Measurements from ENCODE around the gene SLC7A14. TPM values are rescaled to one million over a fixed set of nuclear protein-coding genes. Genes with fewer than 3 reads are reported as not detected.

The SLC7A14 gene
- total RNA-seq, 1 experiment from 2014 or later, result not detected

GRCh38 chr3:170477395-170477794 lies 108.5 kb downstream of the SLC7A14 start:
- peak; percentile 9 for DNase-seq (ENCODE audit: unreplicated experiment)
- CTCF ChIA-PET, result interaction anchor here (0.6 to 1.1 kb wide), 2 partner anchors 138 to 332 kb away, joined by 3 to 5 read pairs; no protein-coding TSS in a partner anchor
- no TSS peak for BruUV-seq (replicated peaks)
- Mint-ChIP-seq H3K4me1 (ENCODE audit: insufficient read depth, unreplicated experiment) (peaks cover 8% of the 10 kb centered on the region), H3K9me3 (ENCODE audit: unreplicated experiment) (no peaks in the 10 kb centered on the region), H3K27ac (ENCODE audit: low read depth, unreplicated experiment) (no peak overlapping the region), H3K36me3 (ENCODE audit: insufficient read depth, unreplicated experiment) (no peaks in the 10 kb centered on the region), H3K4me3 (ENCODE audit: unreplicated experiment) (no peak overlapping the region), H3K27me3 (ENCODE audit: insufficient read depth, unreplicated experiment) (no peaks in the 10 kb centered on the region)
- POLR2A ChIA-PET, result interaction anchor here (0.6 to 1.2 kb wide), 3 partner anchors 8 to 334 kb away, joined by 3 to 6 read pairs (median 6); partner anchors contain the start of gene SKIL
- no peak for TF ChIP-seq CTCF (IDR thresholded peaks at IDR 0.05; ENCODE audit: unreplicated experiment)
- intact Hi-C loops (cut with micrococcal nuclease), result no loop called here

DNA sequence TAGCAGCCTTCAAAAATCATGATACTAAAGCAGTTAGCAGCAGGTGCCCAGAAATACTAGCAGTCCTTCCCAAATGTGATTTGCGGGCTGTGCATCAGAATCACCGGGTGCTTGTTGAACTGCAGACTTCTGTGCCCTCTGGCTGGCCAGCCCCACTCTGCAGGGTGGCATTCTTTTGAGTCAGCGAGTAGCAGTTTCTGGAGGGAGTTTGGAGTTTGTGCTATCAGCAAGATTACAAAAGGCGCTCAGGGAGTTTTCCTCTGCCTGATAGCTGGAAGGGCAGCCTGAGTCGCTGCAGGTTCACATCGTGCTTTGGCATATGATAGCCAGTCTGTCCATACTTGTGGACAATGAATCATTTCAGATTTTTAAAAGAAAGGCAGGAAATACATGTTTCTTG lies 109.6 kb downstream of the SLC7A14 start:
- Mint-ChIP-seq H3K27ac (ENCODE audit: low read depth, unreplicated experiment) (no peak overlapping the region), H3K9me3 (ENCODE audit: unreplicated experiment) (no peaks in the 10 kb centered on the region), H3K4me3 (ENCODE audit: unreplicated experiment) (no peak overlapping the region), H3K27me3 (ENCODE audit: insufficient read depth, unreplicated experiment) (no peaks in the 10 kb centered on the region), H3K36me3 (ENCODE audit: insufficient read depth, unreplicated experiment) (no peaks in the 10 kb centered on the region), H3K4me1 (ENCODE audit: insufficient read depth, unreplicated experiment) (peaks cover 8% of the 10 kb centered on the region)
- POLR2A ChIA-PET, result interaction anchor here (0.6 to 0.7 kb wide), 2 partner anchors 9 to 16 kb away, joined by 3 read pairs; no protein-coding TSS in a partner anchor
- intact Hi-C loops (cut with micrococcal nuclease), result no loop called here
- no peak for DNase-seq (ENCODE audit: unreplicated experiment)
- BruUV-seq (replicated peaks), result no TSS peak
- TF ChIP-seq CTCF (IDR thresholded peaks at IDR 0.05; ENCODE audit: unreplicated experiment), result no peak
- CTCF ChIA-PET, result no interaction called here

- no peak for DNase-seq (ENCODE audit: unreplicated experiment)
- intact Hi-C loops (cut with micrococcal nuclease), result no loop called here
- Mint-ChIP-seq H3K4me3 (ENCODE audit: unreplicated experiment) (no peak overlapping the region), H3K4me1 (ENCODE audit: insufficient read depth, unreplicated experiment) (peaks cover 8% of the 10 kb centered on the region), H3K9me3 (ENCODE audit: unreplicated experiment) (no peaks in the 10 kb centered on the region), H3K27me3 (ENCODE audit: insufficient read depth, unreplicated experiment) (peaks cover under 1% of the 10 kb centered on the region), H3K27ac (ENCODE audit: low read depth, unreplicated experiment) (no peak overlapping the region), H3K36me3 (ENCODE audit: insufficient read depth, unreplicated experiment) (no peaks in the 10 kb centered on the region)
- POLR2A ChIA-PET, result interaction anchor here (0.7 to 1.1 kb wide), 2 partner anchors 15 to 17 kb away, joined by 3 to 4 read pairs; no protein-coding TSS in a partner anchor
- no TSS peak for BruUV-seq (replicated peaks)
- CTCF ChIA-PET, result interaction anchor here (0.7 to 1.0 kb wide), 3 partner anchors 24 to 363 kb away, joined by 3 read pairs; no protein-coding TSS in a partner anchor
- no peak for TF ChIP-seq CTCF (IDR thresholded peaks at IDR 0.05; ENCODE audit: unreplicated experiment)
Observed at GRCh38 chr3:170475092-170475685, 110.7 kb downstream of the SLC7A14 start.

GRCh38 chr3:170473358-170473757 lies 112.5 kb downstream of the SLC7A14 start:
- POLR2A ChIA-PET, result interaction anchor here (0.8 kb wide), 2 partner anchors 12 to 14 kb away, joined by 3 to 4 read pairs; no protein-coding TSS in a partner anchor
- intact Hi-C loops (cut with micrococcal nuclease), result no loop called here
- H3K9me3 Mint-ChIP-seq (ENCODE audit: unreplicated experiment), result no peaks in the 10 kb centered on the region
- CTCF ChIA-PET, result interaction anchor here (1.1 kb wide), 1 partner anchor 11 kb away, joined by 3 read pairs; no protein-coding TSS in a partner anchor
- no peaks in the 10 kb centered on the region for H3K36me3 Mint-ChIP-seq (ENCODE audit: insufficient read depth, unreplicated experiment)
- peaks cover 11% of the 10 kb centered on the region for H3K27me3 Mint-ChIP-seq (ENCODE audit: insufficient read depth, unreplicated experiment)
- BruUV-seq (replicated peaks), result no TSS peak
- H3K27ac Mint-ChIP-seq (ENCODE audit: low read depth, unreplicated experiment), result no peak overlapping the region
- no peak overlapping the region for H3K4me3 Mint-ChIP-seq (ENCODE audit: unreplicated experiment)
- no peak for DNase-seq (ENCODE audit: unreplicated experiment)
- H3K4me1 Mint-ChIP-seq (ENCODE audit: insufficient read depth, unreplicated experiment), result peaks cover 8% of the 10 kb centered on the region
- TF ChIP-seq CTCF (IDR thresholded peaks at IDR 0.05; ENCODE audit: unreplicated experiment), result no peak
